Measurements from ENCODE around the gene ABHD5.

The ABHD5 gene

GRCh38 chr3:43718296-43718695 is 27.6 kb downstream of the ABHD5 start:
- FAIRE-seq (no peak), DNase-seq (ENCODE audit: low spot score) (no peak)

- DNase-seq (ENCODE audit: low spot score), result no peak
- no peak for FAIRE-seq
These were observed 32.5 kb downstream of the ABHD5 start for GRCh38 chr3:43723121-43723734.

- DNase-seq (ENCODE audit: low spot score) (peak; percentile 17), FAIRE-seq (no peak)
These were observed 35.8 kb downstream of the ABHD5 start for GRCh38 chr3:43726521-43726920.

GRCh38 chr3:43727930-43728329 is 37.2 kb downstream of the ABHD5 start:
- DNase-seq (ENCODE audit: low spot score), result no peak

GRCh38 chr3:43728476-43728875 is 37.7 kb downstream of the ABHD5 start:
- DNase-seq (ENCODE audit: low spot score) (no peak), FAIRE-seq (no peak)

More at GRCh38 chr3:43727930-43728329, 37.2 kb downstream of the ABHD5 start:
- FAIRE-seq, result no peak

- FAIRE-seq (no peak), DNase-seq (ENCODE audit: low spot score) (no peak)
These were observed 38.2 kb downstream of the ABHD5 start for GRCh38 chr3:43728947-43729346.

GRCh38 chr3:43729707-43730414 is 39.1 kb downstream of the ABHD5 start:
- DNase-seq (ENCODE audit: low spot score), result no peak
- no peak for FAIRE-seq

- DNase-seq (ENCODE audit: low spot score) (no peak), FAIRE-seq (no peak)
These were observed 42.1 kb downstream of the ABHD5 start for GRCh38 chr3:43732747-43733425.

GRCh38 chr3:43733459-43734384 is 43.0 kb downstream of the ABHD5 start:
- no peak for DNase-seq (ENCODE audit: low spot score)
- FAIRE-seq, result no peak

GRCh38 chr3:43734685-43735084 is 43.9 kb downstream of the ABHD5 start:
- no peak for DNase-seq (ENCODE audit: low spot score)
- FAIRE-seq, result no peak

- FAIRE-seq (no peak), DNase-seq (ENCODE audit: low spot score) (no peak)
These were observed 44.9 kb downstream of the ABHD5 start for GRCh38 chr3:43735618-43736017.

- FAIRE-seq (no peak), DNase-seq (ENCODE audit: low spot score) (no peak)
These were observed 46.1 kb downstream of the ABHD5 start for GRCh38 chr3:43736558-43737440.

- no peak for DNase-seq (ENCODE audit: low spot score)
- FAIRE-seq, result no peak
These were observed 47.6 kb downstream of the ABHD5 start for GRCh38 chr3:43738305-43738704.

- FAIRE-seq (no peak), DNase-seq (ENCODE audit: low spot score) (no peak)
These were observed 52.2 kb downstream of the ABHD5 start for GRCh38 chr3:43742920-43743319.

- no peak for FAIRE-seq
- DNase-seq (ENCODE audit: low spot score), result no peak
These were observed 56.9 kb downstream of the ABHD5 start for GRCh38 chr3:43747641-43748040.

- FAIRE-seq, result no peak
- peak; percentile 43 for DNase-seq (ENCODE audit: low spot score)
These were observed 57.4 kb downstream of the ABHD5 start for GRCh38 chr3:43748179-43748578.

GRCh38 chr3:43748645-43749044 is 57.9 kb downstream of the ABHD5 start:
- FAIRE-seq, result no peak
- no peak for DNase-seq (ENCODE audit: low spot score)

- FAIRE-seq (peak; percentile 59), DNase-seq (ENCODE audit: low spot score) (peak; percentile 77)
These were observed 62.2 kb downstream of the ABHD5 start for GRCh38 chr3:43752905-43753304.

- FAIRE-seq (peak; percentile 77), DNase-seq (ENCODE audit: low spot score) (peak; percentile 89)
These were observed 63.3 kb downstream of the ABHD5 start for GRCh38 chr3:43753741-43754715.

All from RCC 7860 (cell line).